Thyroid gland (tissue), 4 donors: ENCODE data around the gene NDUFS2.

Experiments
- CTCF ChIP-seq, 6 experiments: fragments of 200-600 bp in 3 of 6; fragments of 450-650 bp in 3 of 6; sonication (generic) in 3 of 6; IDR thresholded peaks; one replicate each; pipeline ENCODE4 v1.5.1; 2016 to 2019; ENCODE audit warnings: antibody characterized with exemption in 6 of 6, mild to moderate bottlenecking in 2 of 6, inconsistent platforms in 1 of 6, moderate library complexity in 1 of 6
- POLR2A ChIP-seq, 2 donors: fragments of 450-650 bp; IDR thresholded peaks; one replicate each; pipeline ENCODE4 v1.6.1; 2017; ENCODE audit warnings: antibody characterized with exemption in 2 of 2, mild to moderate bottlenecking in 2 of 2, moderate library complexity in 1 of 2

DNA sequence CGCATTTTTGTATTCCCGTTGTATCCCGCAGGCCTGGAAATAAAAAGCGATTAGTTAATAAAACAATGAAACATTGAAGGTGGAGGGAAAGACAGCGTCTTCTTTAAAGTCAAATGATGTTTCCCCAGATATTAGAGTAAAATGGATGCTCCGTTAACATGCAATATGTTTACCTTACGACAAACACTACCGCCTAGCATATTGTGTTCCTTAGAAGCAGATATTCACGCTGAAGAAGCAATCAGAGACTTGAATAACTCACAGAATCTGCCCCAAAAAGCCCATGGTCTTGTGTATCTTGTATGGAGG, 24.3 kb upstream of the NDUFS2 start:
- no peak for TF ChIP-seq CTCF (IDR thresholded peaks at IDR 0.05)
- no peak for TF ChIP-seq POLR2A (IDR thresholded peaks at IDR 0.05)
